GM19351 (cell line): Measurements from ENCODE around the gene ERP29.
A peak's percentile ranks its signal among the peaks of the same experiment; 100 is the strongest.
"Not testable (repeated sequence)": the region's sequence is repeated elsewhere in the genome, so short reads cannot be mapped to it uniquely, and the experiment has no call there.

ENCODE experiments used
- ATAC-seq: cut with Tn5 transposase; IDR thresholded peaks from one replicate; pipeline ENCODE4 v1.9.1; 2021; ENCODE audit warnings: mild to moderate bottlenecking, moderate library complexity; ENCODE audit not compliant: unreplicated experiment

The ERP29 gene

DNA sequence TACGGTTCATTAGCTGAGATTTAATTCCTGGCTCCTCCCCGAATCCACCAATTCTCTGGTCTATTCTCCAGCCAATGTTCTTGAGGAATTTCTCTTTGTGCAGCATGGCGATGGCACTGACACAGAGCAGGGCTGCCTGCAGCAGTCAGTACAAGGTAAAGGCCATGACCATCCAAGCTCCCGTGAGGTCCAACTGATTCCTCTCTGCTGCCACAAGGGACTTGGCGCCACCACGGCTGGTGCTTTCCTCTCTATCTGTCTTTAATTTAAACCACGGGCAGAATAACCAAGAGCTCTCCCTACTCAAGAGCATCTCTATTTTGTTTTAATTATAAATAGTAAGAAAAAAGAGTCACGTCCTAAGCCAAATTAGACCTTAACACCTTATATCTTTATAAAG, 12.4 kb upstream of the ERP29 start:
- no peak for ATAC-seq

DNA sequence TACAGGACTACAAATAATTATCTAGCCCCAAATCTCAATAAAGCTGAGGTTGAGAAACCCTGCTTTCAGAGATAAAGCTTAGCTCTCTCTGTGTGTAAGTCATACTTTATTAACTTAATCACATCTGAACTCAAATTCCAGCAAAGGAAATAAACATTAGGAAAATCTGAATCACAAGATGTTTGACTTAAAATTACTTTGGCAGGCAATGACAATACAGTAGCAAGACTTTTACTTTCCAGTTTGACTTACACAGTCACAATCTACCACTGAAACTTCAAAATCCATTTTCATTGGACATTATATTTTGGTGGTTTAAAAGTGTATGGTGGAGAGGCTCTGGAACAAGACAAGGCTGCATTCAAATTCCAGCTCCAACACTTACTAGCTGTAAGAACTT, 11.7 kb upstream of the ERP29 start:
- no peak for ATAC-seq

DNA sequence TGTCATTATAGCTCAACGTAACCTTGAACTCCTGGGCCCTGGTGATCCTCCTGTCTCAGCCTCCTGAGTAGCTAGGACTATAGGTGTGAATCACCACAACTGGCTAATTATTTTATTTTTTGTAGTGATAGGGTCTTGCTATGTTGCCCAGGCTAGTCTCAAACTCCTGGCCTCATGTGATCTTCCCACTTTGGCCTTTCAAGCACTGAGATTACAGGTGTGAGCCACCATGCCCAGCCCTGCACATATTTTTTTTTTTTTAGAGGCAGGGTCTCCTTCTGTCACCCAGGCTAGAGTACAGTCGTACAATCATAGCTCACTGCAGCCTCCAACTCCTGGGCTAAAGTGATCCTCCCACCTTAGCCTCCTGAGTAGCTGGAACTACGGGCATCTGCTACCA, 9.2 kb upstream of the ERP29 start:
- no peak for ATAC-seq

DNA sequence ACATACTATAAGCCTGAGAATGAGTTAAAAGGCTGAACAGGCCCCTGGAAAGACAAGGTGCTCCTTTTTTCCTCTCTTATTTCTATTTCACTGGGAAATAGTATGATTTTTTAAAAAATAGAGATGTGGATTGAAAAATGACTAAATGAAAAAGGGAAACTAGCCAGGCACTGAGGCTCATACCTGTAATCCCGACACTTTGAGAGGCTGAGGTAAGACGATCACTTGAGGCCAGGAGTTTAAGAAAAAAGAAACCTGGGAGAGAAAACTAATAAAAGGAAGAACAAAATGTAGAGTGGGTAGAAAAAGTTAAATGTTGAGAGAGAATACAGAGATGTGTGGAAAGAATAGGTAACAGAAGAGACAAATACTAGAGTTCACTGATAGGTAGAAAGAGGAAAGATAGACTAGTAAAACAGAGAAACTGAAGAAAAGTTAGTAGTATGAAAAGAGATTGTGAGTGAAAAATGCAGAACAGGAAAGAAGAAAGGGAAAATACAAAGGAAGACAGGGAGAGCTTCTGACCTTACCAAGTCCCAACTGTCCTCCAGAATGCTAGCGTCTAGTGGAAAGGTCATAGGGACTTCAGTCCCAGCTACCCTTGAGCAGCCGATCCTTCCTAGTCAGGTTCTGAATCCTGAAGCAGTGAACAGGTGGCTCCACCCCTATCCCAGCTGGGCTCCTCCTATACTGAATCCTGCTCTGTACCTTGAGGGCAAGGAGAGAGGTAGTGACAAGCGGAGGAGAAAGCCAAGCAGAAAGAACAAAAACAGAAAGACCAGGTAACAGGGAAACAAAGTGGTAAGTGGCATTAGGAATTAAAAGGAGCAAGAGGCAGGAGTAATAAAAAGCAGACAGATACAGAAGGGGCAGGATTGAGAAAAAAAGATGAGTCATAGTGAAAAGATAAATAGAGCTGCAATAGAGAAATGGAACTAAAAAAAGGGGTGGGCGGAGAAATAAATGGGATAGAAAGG, 7.5 kb upstream of the ERP29 start:
- ATAC-seq: no peak

DNA sequence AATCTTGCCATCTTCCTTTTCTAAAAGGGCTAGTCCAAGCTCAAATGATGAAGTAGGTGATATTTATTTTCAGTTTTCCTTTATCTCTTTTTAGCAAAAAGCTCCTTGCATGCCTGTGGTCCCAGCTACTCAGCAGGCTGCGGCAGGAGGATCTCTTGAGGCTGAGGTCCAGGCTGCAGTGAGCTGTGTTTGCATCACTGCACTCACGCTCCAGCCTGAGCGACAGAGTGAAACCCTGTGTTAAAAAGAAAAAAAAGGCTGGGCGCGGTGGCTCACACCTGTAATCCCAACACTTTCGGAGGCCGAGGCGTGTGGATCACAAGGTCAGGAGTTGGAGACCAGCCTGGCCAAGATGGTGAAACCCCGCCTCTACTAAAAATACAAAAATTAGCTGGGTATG, 5.3 kb upstream of the ERP29 start:
- ATAC-seq: no peak

DNA sequence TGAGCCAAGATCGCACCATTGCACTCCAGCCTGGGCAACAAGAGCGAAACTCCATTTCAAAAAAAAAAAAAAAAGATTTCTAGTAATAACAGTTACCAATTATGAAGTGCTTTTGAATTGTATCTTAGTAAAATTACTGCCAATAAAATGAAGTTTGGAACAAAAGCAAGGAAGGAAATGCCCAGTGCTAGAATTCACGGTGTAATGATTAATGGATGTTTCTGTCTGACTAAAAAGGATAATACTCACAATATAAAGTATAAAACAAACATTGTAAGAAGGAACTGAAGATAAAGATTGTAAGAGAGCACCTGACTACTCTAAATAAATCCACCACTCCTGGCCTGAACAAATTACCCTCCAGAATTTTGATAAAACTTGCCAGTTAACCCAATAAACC, 4.3 kb upstream of the ERP29 start:
- ATAC-seq: no peak

DNA sequence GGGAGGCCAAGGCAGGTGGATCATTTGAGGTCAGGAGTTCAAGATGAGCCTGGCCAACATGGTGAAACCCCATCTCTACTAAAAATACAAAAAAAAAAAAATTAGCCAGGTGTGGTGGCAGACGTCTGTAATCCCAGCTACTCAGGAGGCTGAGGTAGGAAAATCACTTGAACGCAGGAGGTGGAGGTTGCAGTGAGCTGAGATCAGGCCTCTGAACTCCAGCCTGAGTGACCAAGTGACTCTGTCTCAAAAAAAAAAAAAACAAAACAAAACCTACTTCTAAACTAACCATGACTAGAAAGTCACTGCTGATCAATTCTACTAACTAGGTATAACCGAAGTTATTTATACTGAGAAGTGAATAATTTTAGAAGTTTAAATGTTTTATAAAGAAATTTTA, 3.6 kb upstream of the ERP29 start:
- ATAC-seq: not testable (repeated sequence)

DNA sequence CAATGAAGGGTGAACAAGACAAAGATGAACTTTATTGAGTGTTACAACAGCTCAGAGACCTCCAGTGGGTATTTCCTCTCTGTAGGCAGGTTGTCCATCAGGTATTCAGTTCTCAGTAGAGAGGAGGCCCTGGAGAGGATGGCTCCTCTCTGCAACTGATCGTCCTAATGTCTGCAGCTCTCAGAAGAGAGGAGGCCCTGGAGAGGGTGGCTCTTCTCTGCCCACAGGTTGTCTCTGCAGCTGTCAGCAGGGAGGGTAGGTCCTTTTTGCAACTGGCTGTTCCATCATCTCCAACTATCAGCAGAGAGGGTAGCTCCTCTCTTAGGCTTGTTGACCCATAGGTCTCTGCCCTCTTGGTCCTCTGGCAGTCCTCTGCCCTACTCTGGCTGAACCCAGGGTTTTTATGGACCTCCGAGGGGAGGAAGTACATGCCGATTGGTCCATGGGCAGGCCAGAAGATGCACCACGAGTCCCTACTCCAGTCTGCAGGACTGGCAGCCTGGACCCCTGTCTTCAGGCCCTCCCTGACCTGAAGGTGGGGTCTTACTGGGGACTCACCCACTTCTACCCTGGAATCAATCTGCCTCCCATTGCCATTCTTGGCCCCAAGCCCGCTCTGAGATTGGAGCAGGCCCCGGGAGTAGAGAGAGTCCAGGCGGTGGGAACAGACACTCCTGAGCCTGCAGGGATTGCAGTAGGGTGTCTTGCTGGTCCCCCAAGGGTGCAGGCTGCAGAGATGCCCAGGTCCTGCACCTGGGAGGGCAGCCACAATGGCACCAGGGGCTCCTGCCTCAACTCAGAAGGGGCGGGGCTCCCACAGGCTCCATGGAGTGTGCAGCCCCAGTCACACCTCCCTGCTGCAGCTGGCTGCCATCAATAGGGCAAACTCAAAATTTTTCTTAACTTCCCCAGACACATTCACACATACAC, 2.5 kb upstream of the ERP29 start:
- no peak for ATAC-seq

DNA sequence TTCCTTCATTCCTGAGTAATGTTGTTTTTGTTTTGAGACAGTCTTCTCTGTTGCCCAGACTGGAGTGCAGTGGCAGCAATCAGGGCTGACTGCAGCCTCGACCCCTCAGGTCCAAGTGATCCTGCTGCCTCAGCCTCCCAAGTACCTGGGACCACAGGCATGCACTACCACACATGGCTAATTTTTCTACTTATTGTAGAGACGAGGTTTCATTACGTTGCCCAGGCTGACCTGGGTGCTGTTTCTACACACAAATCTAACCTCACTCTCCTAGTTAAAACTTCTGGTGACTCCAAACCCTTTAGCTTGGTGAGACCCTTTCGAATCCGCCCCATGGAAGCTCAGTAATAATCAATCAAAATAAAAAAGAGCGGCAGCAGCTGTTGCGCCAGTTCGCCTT, 1.5 kb upstream of the ERP29 start:
- no peak for ATAC-seq

DNA sequence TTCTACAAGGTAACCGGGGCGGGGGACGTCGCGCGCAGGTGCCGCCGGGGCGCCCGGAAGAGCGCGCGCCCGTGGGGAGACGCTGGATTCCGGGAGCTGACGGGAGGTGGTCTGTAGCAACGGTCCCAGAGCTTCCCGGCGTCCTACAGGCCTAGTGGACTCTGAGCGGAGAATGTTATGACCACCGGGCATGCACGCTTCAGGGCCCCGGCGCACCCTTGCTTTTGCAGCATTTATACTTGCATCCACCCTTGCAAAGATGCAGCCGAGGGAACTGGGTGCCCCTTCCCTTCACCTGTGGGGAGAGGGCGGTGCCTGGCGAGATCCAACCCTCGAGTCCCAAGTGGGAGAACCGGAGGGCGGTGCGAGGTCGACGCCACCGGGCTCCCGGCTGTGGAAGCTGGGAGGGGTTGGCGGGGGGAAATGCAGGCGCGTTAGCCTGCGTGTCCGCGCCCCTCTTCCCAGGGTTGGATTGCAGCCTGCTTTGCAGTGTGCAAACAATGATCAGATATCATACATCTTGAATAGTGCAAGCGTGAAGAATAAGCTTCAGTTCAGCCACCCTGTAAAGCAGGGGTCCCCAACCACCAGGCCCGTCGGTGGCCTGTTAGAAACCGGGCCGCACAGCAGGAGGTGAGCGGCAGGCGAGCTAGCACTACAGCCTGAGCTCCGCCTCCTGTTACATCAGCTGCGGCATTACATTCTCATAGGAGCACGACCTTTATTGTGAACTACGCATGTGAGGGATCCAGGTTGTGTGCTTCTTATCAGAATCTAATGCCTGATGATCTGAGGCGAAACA, 576 bp downstream of the ERP29 start:
- peak; percentile 32 for ATAC-seq

DNA sequence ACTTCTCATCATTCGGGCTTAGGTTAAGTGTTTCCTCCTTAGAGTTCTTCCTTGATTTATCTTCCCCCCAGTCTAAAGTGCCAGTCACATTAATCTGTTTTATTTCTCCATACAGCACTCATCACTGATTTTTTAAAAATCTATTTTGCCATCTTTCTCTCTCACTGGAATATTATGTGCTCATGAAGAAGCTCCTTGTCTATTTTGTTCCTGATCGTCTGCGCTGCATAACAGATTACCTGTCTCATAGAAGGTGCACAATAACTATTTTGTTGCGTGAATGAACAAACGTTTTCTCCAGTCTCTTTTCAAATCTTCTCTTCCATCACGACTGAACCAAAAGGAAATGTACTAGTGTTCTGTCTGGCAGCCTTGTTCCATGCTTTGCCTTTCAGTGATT, 2.7 kb downstream of the ERP29 start:
- ATAC-seq: no peak

DNA sequence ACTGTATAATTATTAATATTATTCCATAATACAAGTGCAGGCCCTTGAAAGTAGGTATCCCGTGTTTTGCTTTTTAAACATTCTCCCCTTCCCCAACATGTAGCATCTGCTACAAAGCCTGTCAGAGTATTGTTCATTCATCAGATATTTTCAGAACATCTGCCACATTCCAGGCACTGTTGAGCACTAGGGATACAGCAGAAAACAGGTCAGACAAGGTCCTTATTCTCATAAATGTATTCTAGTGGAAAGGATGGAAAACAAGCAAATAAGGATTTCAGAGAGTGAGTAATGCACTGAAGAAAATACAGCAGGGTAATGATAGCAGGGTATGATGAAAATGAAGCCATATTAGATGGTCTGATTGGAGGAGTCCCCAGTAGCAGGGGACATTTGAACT, 3.8 kb downstream of the ERP29 start:
- ATAC-seq: no peak

DNA sequence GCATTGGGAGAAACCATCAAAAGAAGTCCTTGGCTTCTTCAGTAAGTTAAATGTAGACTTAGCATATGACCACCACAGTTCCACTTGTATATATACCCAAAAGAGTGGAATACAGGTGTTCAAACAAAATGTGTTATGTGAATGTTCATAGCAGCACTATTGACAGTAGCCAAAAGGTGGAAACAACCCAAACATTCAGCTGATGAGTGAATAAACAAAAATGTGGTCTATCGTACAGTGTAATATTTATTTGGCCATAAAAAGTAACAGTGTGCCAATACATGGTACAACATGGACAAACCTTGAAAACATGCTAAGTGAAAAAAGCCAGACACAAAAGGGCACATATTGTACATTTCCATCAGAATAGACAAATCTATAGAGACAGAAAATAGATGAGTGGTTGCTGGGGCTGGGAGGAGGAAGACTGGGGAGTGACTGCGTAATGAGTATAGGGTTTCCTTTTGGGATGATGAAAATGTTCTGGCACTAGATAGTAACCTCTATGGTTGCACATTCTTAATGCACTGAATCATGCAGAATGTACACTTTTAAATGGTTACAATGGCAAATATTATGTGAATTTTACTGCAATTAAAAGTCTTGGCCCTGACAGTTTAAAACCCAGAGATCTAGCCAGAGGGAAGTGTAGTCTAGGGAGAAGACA, 5.5 kb downstream of the ERP29 start:
- ATAC-seq: no peak

DNA sequence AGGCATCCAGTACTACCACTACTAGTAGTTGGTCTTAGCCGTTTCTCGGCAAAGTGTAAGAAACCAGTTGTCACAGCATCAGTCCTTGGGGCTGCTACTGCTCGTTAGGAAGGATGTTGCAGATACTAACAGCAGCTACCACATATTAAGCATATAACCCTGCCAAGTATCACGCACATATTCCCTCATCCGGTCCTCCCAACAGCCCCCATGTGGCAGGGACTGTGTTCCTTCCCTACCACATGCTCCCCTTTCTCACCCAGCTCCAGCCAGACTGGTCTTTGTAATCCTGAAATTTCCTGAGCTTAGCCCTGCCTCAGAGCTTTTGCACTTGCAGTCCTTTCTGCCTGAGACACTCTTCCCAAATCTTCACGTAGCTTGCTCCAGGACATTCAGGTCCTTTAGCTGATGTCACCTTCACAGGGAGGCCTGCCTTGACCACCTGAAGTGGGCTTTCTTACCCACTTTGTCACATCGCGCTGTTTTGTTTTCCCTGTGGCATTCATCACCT, 7.8 kb downstream of the ERP29 start:
- ATAC-seq: no peak

DNA sequence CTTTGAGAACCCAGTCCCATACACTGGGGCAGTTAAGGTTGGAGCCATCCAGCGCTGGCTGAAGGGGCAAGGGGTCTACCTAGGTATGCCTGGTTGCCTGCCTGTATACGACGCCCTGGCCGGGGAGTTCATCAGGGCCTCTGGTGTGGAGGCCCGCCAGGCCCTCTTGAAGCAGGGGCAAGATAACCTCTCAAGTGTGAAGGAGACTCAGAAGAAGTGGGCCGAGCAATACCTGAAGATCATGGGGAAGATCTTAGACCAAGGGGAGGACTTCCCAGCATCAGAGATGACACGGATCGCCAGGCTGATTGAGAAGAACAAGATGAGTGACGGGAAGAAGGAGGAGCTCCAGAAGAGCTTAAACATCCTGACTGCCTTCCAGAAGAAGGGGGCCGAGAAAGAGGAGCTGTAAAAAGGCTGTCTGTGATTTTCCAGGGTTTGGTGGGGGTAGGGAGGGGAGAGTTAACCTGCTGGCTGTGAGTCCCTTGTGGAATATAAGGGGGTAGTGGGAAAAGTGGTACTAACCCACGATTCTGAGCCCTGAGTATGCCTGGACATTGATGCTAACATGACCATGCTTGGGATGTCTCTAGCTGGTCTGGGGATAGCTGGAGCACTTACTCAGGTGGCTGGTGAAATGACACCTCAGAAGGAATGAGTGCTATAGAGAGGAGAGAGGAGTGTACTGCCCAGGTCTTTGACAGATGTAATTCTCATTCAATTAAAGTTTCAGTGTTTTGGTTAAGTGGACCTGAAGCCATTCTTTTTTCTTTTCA, 9.2 kb downstream of the ERP29 start:
- no peak for ATAC-seq

DNA sequence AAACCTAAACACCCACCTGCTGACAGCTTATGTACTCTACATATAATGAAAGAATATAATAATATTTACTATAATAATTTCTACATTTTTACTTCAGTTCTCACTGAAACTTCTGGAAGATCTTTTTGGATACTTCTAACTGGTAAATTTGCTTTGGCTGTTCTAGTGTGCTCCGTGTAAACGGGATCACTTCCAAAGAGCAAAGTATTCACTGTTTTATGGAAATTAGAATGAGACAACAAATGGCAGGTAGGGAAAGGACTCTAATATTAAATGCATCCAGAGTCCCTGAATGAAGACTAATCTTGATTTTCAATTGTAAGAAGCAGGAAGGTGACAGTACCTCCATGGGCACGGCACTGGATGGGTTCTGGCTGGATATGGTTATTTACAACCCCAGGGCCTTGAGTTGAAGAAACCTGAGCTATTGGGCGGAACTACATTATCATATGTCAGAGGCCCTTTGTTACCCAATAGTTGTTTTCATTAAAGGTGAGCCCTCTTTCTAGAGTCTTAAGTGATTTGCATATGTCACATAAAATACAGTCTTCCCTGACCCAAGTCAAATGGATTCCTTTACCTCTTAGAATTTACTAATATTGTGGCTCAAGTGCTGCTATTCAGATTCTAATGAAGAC, 10.7 kb downstream of the ERP29 start:
- ATAC-seq: no peak

DNA sequence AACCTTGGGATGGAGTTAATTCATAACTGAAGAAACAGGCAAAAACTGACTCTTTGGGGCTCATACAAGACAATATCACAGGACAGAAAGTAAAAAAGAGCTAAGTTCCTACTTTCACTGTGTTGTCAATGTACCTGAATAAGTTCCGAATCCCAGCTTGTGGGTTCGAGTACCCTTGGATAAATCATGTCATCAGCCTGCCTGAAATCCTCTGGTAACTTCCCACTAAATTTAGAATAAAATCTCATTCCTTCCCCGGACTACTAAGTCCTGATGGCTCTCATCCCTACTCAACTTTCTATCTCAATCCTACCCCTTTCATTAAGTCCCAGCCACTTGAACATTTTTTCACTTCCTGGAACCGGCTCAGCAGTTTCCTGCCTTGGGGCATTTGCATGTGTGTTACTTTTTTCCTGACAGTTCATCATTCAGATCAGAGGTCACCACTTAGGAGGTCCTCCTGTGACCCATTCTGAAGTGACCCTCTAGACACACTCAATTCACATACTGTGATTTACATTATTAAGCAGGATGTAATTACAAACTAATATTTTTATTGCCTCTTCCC, 12.7 kb downstream of the ERP29 start:
- no peak for ATAC-seq

DNA sequence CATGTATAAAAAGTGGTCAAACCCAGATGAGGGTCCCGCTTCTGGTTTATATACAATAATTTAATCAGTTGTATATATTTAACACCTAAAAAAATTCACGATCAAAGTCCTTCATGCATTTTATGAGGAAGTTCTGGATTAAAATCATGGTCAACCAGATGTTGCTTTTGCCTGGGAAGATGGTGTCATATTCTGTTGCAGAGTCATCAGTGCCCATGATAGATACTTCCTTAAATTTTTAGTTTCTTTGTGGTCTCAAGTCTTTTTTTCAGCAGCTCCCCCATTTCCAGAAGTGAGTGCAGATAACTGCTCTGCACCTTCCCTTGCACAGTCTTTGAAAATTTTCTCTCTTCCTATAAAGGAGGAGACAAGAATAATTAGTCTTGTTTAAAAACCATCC, 16.1 kb downstream of the ERP29 start:
- no peak for ATAC-seq

DNA sequence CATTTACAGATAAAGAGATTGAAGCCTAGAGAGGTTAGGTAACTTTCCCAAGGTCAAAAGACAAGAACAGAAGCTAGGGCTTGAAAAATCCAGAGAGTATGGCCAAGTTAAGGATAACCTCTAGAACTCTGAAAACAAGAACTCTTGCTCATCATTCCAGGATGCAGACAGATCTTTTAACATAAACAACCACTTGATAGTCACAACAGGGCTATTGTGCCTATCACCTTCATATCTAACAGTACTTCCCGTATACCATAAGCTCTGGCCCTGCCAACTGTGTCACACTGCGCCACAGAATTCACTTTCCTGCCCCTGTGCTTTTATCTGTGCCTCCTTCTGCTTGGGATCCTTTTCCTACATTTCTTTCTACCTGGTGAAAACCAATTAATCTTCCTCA, 18.2 kb downstream of the ERP29 start:
- no peak for ATAC-seq
